Thyroid gland (tissue), 4 donors: ENCODE results near the gene FAM180A.

ENCODE experiments used
- POLR2A ChIP-seq, 2 donors: fragments of 450-650 bp; IDR thresholded peaks; one replicate each; pipeline ENCODE4 v1.6.1; 2017; ENCODE audit warnings: antibody characterized with exemption in 2 of 2, mild to moderate bottlenecking in 2 of 2, moderate library complexity in 1 of 2
- TF ChIP-seq, protein P1 (sequence below), 6 experiments: fragments of 200-600 bp in 3 of 6; fragments of 450-650 bp in 3 of 6; sonication (generic) in 3 of 6; IDR thresholded peaks; one replicate each; pipeline ENCODE4 v1.5.1; 2016 to 2019; ENCODE audit warnings: antibody characterized with exemption in 6 of 6, mild to moderate bottlenecking in 2 of 6, inconsistent platforms in 1 of 6, moderate library complexity in 1 of 6

DNA sequence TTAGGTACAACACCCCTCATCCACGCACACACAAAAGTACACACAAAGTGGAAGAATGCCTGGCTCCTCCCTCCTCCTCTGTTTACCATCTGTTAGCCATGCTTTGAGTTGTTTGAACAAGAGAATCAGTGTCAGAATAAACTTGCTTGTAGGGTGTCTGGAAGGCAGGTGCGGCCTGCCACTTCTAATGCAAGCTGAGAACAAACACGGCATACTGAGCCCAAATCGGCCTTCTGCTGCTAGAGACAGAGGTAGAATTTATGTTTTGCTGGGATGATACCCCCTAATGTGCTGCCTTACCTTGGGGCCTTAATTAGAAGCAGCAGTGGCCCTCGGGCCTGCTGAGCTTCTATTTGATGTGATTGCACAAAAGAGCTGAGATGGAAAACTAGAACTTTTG, 24.9 kb upstream of the FAM180A start:
- TF ChIP-seq, protein P1, sequence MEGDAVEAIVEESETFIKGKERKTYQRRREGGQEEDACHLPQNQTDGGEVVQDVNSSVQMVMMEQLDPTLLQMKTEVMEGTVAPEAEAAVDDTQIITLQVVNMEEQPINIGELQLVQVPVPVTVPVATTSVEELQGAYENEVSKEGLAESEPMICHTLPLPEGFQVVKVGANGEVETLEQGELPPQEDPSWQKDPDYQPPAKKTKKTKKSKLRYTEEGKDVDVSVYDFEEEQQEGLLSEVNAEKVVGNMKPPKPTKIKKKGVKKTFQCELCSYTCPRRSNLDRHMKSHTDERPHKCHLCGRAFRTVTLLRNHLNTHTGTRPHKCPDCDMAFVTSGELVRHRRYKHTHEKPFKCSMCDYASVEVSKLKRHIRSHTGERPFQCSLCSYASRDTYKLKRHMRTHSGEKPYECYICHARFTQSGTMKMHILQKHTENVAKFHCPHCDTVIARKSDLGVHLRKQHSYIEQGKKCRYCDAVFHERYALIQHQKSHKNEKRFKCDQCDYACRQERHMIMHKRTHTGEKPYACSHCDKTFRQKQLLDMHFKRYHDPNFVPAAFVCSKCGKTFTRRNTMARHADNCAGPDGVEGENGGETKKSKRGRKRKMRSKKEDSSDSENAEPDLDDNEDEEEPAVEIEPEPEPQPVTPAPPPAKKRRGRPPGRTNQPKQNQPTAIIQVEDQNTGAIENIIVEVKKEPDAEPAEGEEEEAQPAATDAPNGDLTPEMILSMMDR (IDR thresholded peaks at IDR 0.05): no peak
- TF ChIP-seq POLR2A (IDR thresholded peaks at IDR 0.05): peak in 1 of 2 donors; percentile 14
